Measurements from ENCODE around the gene NUB1.

The NUB1 gene

GRCh38 chr7:151398446-151399304, 57.1 kb downstream of the NUB1 start:
- TF ChIP-seq POLR2A (IDR thresholded peaks at IDR 0.05; ENCODE audit: low read length): no peak
- TF ChIP-seq GATA1 (IDR thresholded peaks at IDR 0.05; ENCODE audit: low read depth, low read length): no peak
- DNase-seq: no peak

GRCh38 chr7:151399305-151399601, 57.6 kb downstream of the NUB1 start:
- TF ChIP-seq POLR2A (IDR thresholded peaks at IDR 0.05; ENCODE audit: low read length) (no peak), GATA1 (IDR thresholded peaks at IDR 0.05; ENCODE audit: low read depth, low read length) (no peak)
- DNase-seq: no peak

GRCh38 chr7:151399906-151400305, 58.3 kb downstream of the NUB1 start:
- TF ChIP-seq POLR2A (IDR thresholded peaks at IDR 0.05; ENCODE audit: low read length) (no peak), GATA1 (IDR thresholded peaks at IDR 0.05; ENCODE audit: low read depth, low read length) (no peak)
- DNase-seq: no peak

GRCh38 chr7:151400626-151401315, 59.2 kb downstream of the NUB1 start:
- no peak for DNase-seq
- no peak for TF ChIP-seq GATA1 (IDR thresholded peaks at IDR 0.05; ENCODE audit: low read depth, low read length)
- TF ChIP-seq POLR2A (IDR thresholded peaks at IDR 0.05; ENCODE audit: low read length): no peak

GRCh38 chr7:151402029-151402835, 60.6 kb downstream of the NUB1 start:
- no peak for TF ChIP-seq POLR2A (IDR thresholded peaks at IDR 0.05; ENCODE audit: low read length)
- TF ChIP-seq GATA1 (IDR thresholded peaks at IDR 0.05; ENCODE audit: low read depth, low read length): no peak
- no peak for DNase-seq

- TF ChIP-seq POLR2A (IDR thresholded peaks at IDR 0.05; ENCODE audit: low read length) (no peak), GATA1 (IDR thresholded peaks at IDR 0.05; ENCODE audit: low read depth, low read length) (no peak)
- DNase-seq: no peak
Observed at GRCh38 chr7:151403764-151404163, 62.2 kb downstream of the NUB1 start.

- DNase-seq: no peak
- no peak for TF ChIP-seq GATA1 (IDR thresholded peaks at IDR 0.05; ENCODE audit: low read depth, low read length)
- TF ChIP-seq POLR2A (IDR thresholded peaks at IDR 0.05; ENCODE audit: low read length): no peak
Observed at GRCh38 chr7:151404216-151405011, 62.8 kb downstream of the NUB1 start.

GRCh38 chr7:151405056-151405455, 63.4 kb downstream of the NUB1 start:
- no peak for DNase-seq
- no peak for TF ChIP-seq POLR2A (IDR thresholded peaks at IDR 0.05; ENCODE audit: low read length)
- no peak for TF ChIP-seq GATA1 (IDR thresholded peaks at IDR 0.05; ENCODE audit: low read depth, low read length)

- no peak for DNase-seq
- TF ChIP-seq GATA1 (IDR thresholded peaks at IDR 0.05; ENCODE audit: low read depth, low read length) (no peak), POLR2A (IDR thresholded peaks at IDR 0.05; ENCODE audit: low read length) (no peak)
Observed at GRCh38 chr7:151405588-151405987, 64.0 kb downstream of the NUB1 start.

- TF ChIP-seq GATA1 (IDR thresholded peaks at IDR 0.05; ENCODE audit: low read depth, low read length) (no peak), POLR2A (IDR thresholded peaks at IDR 0.05; ENCODE audit: low read length) (no peak)
- no peak for DNase-seq
Observed at GRCh38 chr7:151406051-151406875, 64.7 kb downstream of the NUB1 start.

GRCh38 chr7:151406886-151407583, 65.4 kb downstream of the NUB1 start:
- DNase-seq: no peak
- TF ChIP-seq GATA1 (IDR thresholded peaks at IDR 0.05; ENCODE audit: low read depth, low read length): no peak

- no peak for DNase-seq
- TF ChIP-seq GATA1 (IDR thresholded peaks at IDR 0.05; ENCODE audit: low read depth, low read length): no peak
- no peak for TF ChIP-seq POLR2A (IDR thresholded peaks at IDR 0.05; ENCODE audit: low read length)
Observed at GRCh38 chr7:151408498-151408838, 66.9 kb downstream of the NUB1 start.
